Measurements from ENCODE around the gene SERPINB10.

- TF ChIP-seq CTCF (IDR thresholded peaks at IDR 0.05; ENCODE audit: low read depth, low read length) = no peak
- TF ChIP-seq MAX (IDR thresholded peaks at IDR 0.05; ENCODE audit: low read depth, low read length) = no peak
- TF ChIP-seq POLR2A (IDR thresholded peaks at IDR 0.05; ENCODE audit: extremely low read depth, insufficient read length) = no peak
Measured at GRCh38 chr18:63878925-63879324, 28.8 kb upstream of the SERPINB10 start.

Data from NB4 (cell line).